Effector memory CD4-positive, alpha-beta T cell (primary cell): ENCODE data around the gene C6orf89.

Experiments
- DNase-seq, 3 donors: peaks; one replicate each; pipeline ENCODE4 v3.0.0-alpha.2; 2020
- H3K27ac ChIP-seq: 2 replicates; pipeline ENCODE4 v1.7.0; 2013; ENCODE audit warnings: mild to moderate bottlenecking, low read length, moderate library complexity; ENCODE audit not compliant: insufficient read depth, poor library complexity, severe bottlenecking
- H3K27me3 ChIP-seq: replicated peaks from 2 replicates; pipeline ENCODE4 v1.7.0; 2013; ENCODE audit warnings: mild to moderate bottlenecking, low read length; ENCODE audit not compliant: insufficient read depth, control insufficient read depth, poor library complexity, severe bottlenecking
- H3K36me3 ChIP-seq: 2 replicates; pipeline ENCODE4 v1.7.0; 2013; ENCODE audit warnings: mild to moderate bottlenecking, low read length, moderate library complexity; ENCODE audit not compliant: control insufficient read depth, insufficient read depth
- H3K4me1 ChIP-seq: 2 replicates; pipeline ENCODE4 v1.7.0; 2013; ENCODE audit warnings: low read length, mild to moderate bottlenecking; ENCODE audit not compliant: control insufficient read depth, insufficient read depth, poor library complexity, severe bottlenecking
- H3K4me3 ChIP-seq: 2 replicates; pipeline ENCODE4 v1.7.0; 2013; ENCODE audit warnings: low read length, low read depth, mild to moderate bottlenecking; ENCODE audit not compliant: insufficient read depth, poor library complexity, severe bottlenecking
- H3K9me3 ChIP-seq: 2 replicates; pipeline ENCODE4 v1.7.0; 2013; ENCODE audit warnings: mild to moderate bottlenecking, low read length, moderate library complexity; ENCODE audit not compliant: control insufficient read depth

Gene C6orf89

GRCh38 chr6:36967301-36967700 is 81.5 kb downstream of the C6orf89 start:
- Histone ChIP-seq H3K27ac (no peak overlapping the region), H3K9me3 (no peaks in the 10 kb centered on the region), H3K4me1 (peaks cover 27% of the 10 kb centered on the region), H3K4me3 (no peak overlapping the region), H3K36me3 (peaks cover 47% of the 10 kb centered on the region), H3K27me3 (no peaks in the 10 kb centered on the region)
- no peak for DNase-seq

- H3K36me3 ChIP-seq: peaks cover 51% of the 10 kb centered on the region
- no peaks in the 10 kb centered on the region for H3K9me3 ChIP-seq
- H3K27ac ChIP-seq: no peak overlapping the region
- peaks cover 25% of the 10 kb centered on the region for H3K4me1 ChIP-seq
- H3K27me3 ChIP-seq: no peaks in the 10 kb centered on the region
- H3K4me3 ChIP-seq: no peak overlapping the region
- no peak for DNase-seq
Observed at GRCh38 chr6:36967757-36968156, 82.0 kb downstream of the C6orf89 start.

DNA sequence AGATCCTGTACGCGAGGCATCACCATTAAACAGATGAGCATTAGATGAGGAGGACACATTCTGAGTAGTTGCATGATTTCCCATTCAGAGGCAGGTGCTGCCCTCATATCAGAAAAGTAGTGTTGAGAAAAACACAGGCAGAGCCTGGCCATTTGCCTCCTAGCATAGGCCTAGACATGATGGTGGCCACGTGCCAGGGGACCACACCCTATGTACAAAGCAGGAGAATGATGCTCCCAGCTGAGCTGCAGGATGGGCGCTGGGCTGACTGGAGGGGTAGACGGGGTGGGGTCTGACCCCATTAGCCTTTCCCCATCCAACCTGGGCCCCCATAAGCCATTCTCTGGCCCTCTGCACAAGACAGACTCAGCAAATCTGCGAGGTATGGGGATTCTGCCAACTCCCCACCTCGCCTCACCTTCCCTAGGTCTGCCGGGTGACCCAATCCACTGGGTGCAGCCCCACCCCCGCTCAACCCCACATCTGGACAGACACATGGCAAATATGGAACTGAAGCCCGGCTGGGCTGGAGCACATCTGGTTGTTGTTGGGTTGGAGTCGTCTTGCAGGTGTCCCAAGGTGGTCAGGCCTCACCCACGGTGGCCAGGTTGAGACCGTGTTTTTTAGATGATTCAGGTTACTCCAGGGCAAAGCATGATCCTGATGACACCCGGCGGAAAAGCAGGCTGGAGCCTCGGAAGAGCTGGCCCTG is 82.7 kb downstream of the C6orf89 start:
- no peak for DNase-seq

DNA sequence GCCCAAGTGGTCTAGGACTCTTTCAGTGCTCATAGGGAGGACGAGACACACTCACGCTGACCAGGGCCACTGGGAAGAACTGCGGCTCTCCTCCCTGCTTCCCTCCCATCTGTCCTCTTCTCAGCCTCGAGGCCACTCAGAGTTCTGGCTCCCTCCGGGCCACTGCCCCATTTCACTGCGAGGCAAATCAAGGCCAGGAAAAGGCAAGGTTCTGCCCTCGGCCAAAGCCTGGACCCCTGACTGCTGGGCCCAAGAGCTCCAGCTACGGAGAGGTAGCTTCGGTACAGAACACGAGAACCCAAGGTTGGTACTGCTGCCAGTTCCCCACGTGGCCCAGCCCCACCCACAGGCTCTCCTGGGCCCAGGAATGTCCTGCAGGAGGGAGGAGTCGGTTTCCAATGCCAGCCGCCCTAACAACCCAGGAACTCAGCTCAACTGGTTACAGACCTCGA is 83.5 kb downstream of the C6orf89 start:
- Histone ChIP-seq H3K9me3 (no peaks in the 10 kb centered on the region), H3K4me3 (no peak overlapping the region), H3K36me3 (peaks cover 67% of the 10 kb centered on the region), H3K4me1 (peaks cover 10% of the 10 kb centered on the region), H3K27me3 (no peaks in the 10 kb centered on the region), H3K27ac (no peak overlapping the region)
- no peak for DNase-seq

More for the DNA sequence above, 82.7 kb downstream of the C6orf89 start:
- Histone ChIP-seq H3K27ac (no peak overlapping the region), H3K27me3 (no peaks in the 10 kb centered on the region), H3K9me3 (no peaks in the 10 kb centered on the region), H3K36me3 (peaks cover 58% of the 10 kb centered on the region), H3K4me1 (peaks cover 18% of the 10 kb centered on the region), H3K4me3 (no peak overlapping the region)

- no peak for DNase-seq
- Histone ChIP-seq H3K4me1 (no peaks in the 10 kb centered on the region), H3K27ac (no peak overlapping the region), H3K4me3 (no peak overlapping the region), H3K27me3 (no peaks in the 10 kb centered on the region), H3K9me3 (no peaks in the 10 kb centered on the region), H3K36me3 (peaks cover 76% of the 10 kb centered on the region)
Observed at GRCh38 chr6:36969988-36970891, 84.5 kb downstream of the C6orf89 start.

DNA sequence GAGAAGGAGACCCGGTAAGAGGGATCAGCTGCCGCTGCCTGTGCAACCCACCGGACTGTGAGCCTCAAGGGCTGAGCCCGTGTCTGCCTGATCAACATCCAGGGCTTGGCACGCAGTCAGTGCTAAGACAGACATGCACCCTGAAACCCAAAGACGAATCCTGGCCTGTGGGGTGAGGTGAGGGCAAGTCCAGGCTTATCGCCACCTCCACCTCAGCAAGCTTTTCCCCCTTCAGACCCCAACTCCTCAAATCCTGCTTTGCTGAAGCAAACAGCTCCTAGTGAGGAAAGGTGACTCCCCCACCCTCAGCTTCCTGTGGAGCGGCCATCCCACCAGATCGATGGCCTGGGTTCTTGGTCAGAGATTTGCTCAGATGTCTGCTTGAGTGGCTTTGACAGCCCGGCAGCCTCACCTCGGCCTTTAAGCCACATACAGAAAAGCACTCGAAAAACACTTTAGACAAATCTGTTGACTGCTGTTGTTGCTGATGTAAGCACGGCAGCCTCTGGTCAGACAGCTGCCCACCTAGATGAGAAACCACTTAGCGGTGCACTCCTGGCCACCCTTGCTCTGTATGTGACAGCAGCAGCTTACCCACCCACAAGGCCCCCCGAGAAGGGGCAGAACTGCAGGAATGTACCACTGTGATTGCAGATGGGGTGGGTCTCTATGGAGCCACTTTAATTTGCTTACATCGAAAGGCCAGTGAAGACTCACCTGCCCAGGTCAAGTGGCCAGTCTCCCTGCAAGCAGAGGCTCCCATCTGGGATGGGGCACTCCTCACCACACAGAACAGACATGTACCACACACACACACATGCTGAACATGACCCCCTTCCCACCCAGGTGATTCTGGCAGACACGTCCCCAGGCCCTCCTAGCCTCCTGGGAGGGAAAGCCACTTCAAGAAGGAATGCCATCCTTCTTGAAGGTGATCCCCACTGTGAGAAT is 85.4 kb downstream of the C6orf89 start:
- no peaks in the 10 kb centered on the region for H3K9me3 ChIP-seq
- H3K36me3 ChIP-seq: peaks cover 86% of the 10 kb centered on the region
- H3K4me1 ChIP-seq: no peaks in the 10 kb centered on the region
- H3K27me3 ChIP-seq: no peaks in the 10 kb centered on the region
- H3K4me3 ChIP-seq: no peak overlapping the region
- H3K27ac ChIP-seq: no peak overlapping the region
- DNase-seq: no peak

DNA sequence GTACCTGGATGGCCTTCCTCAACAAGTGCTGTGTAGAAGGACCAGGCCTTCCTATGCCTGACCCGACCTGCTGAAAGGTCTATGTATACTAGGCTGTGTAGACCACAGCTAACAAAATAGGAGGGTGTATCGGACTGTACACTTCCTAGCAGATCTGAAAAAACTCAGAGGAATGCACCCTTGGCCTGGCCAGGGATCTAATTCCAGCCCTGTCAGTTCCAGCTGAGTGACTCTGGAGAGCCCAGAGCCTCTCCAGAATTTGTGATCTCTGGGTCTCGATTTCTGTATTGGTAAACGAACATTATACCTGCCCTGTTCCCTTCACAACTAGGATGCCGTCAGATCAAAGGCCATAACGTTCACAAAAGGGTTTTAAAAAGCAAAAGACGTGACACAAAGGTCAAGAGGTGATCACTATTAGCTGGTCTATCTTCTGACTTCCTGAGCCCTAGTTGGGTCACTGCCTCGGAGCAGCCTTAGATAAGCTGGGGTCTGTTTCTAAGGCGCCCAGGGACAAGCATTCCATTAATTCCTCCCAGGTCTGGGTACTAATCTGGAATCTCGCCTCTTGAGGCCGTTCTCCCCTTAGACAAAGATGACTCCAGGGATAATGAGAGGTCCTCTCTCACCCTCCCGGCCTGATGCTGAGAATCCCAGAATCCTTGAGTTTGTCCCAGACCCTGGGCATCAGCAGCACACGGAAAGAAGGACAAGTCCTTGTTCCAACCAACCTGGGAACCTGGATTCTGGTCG is 86.3 kb downstream of the C6orf89 start:
- Histone ChIP-seq H3K9me3 (no peaks in the 10 kb centered on the region), H3K4me1 (no peaks in the 10 kb centered on the region), H3K4me3 (no peak overlapping the region), H3K36me3 (peaks cover 95% of the 10 kb centered on the region), H3K27me3 (no peaks in the 10 kb centered on the region), H3K27ac (no peak overlapping the region)
- no peak for DNase-seq

DNA sequence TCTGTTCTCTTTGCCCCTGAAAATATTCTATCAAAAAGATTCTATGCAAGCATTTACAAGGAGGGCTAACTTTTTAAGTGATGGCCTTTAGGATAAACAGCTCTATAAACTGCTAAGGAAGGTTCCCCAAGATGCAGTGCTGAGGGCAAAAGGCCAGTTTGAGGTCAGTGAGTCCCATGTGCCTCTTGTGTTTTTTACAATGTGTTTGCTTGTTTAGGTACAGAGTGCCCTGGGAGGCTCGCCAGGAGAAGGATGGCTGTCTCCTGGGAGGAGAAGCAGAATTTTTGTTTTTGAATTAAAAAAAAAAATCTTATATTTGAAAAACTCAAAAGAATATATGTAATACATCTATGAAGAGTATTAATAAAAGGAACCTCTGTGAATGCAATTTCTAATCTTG is 87.4 kb downstream of the C6orf89 start:
- Histone ChIP-seq H3K36me3 (peaks cover 100% of the 10 kb centered on the region), H3K4me1 (no peaks in the 10 kb centered on the region), H3K4me3 (no peak overlapping the region), H3K27ac (no peak overlapping the region), H3K9me3 (no peaks in the 10 kb centered on the region), H3K27me3 (no peaks in the 10 kb centered on the region)
- DNase-seq: no peak

GRCh38 chr6:36973647-36974046 is 87.9 kb downstream of the C6orf89 start:
- H3K9me3 ChIP-seq: no peaks in the 10 kb centered on the region

More at GRCh38 chr6:36973647-36974046, 87.9 kb downstream of the C6orf89 start:
- DNase-seq: no peak
- H3K4me1 ChIP-seq: no peaks in the 10 kb centered on the region
- peaks cover 100% of the 10 kb centered on the region for H3K36me3 ChIP-seq
- no peaks in the 10 kb centered on the region for H3K27me3 ChIP-seq
- H3K4me3 ChIP-seq: no peak overlapping the region
- no peak overlapping the region for H3K27ac ChIP-seq
